GM23338 (cell line): ENCODE results near the gene KPNA5. TPM values are rescaled to one million over a fixed set of nuclear protein-coding genes. Genes with fewer than 3 reads are reported as not detected.
"Not testable (repeated sequence)": the region's sequence is repeated elsewhere in the genome, so short reads cannot be mapped to it uniquely, and the experiment has no call there.

Experiments used
- ATAC-seq: fragments of 200-7000 bp; cut with Tn5 transposase; 3 replicates; pipeline ENCODE4 v1.9.1; 2020
- DNase-seq: peaks from one replicate; pipeline ENCODE4 v3.0.0-alpha.2; 2015; ENCODE audit warnings: low spot score
- H2AFZ ChIP-seq: fragments of 200-600 bp; sonication (generic); 2 replicates; pipeline ENCODE4 v1.8.0; 2016; ENCODE audit warnings: antibody characterized with exemption, mild to moderate bottlenecking, moderate library complexity
- H3F3A ChIP-seq: fragments of 200-600 bp; sonication (generic); replicated peaks from 2 replicates; pipeline ENCODE4 v1.8.0; 2017; ENCODE audit warnings: antibody characterized with exemption, mixed run types, low read depth
- H3K27ac ChIP-seq: fragments of 200-600 bp; sonication (generic); 2 replicates; pipeline ENCODE4 v1.6.1; 2016; ENCODE audit warnings: low read depth
- H3K27me3 ChIP-seq: fragments of 200-600 bp; sonication (generic); 2 replicates; pipeline ENCODE4 v1.8.0; 2016; ENCODE audit warnings: mild to moderate bottlenecking, mixed run types, moderate library complexity; ENCODE audit not compliant: insufficient read depth
- H3K36me3 ChIP-seq: fragments of 200-600 bp; sonication (generic); 2 replicates; pipeline ENCODE4 v1.8.0; 2016; ENCODE audit warnings: mild to moderate bottlenecking; ENCODE audit not compliant: insufficient read depth
- H3K4me1 ChIP-seq: fragments of 200-600 bp; sonication (generic); 2 replicates; pipeline ENCODE4 v1.8.0; 2016; ENCODE audit warnings: mild to moderate bottlenecking, moderate library complexity; ENCODE audit not compliant: insufficient read depth
- H3K4me2 ChIP-seq: fragments of 200-600 bp; sonication (generic); 2 replicates; pipeline ENCODE4 v1.7.1; 2017; ENCODE audit warnings: mixed run types
- H3K4me3 ChIP-seq: fragments of 200-600 bp; sonication (generic); 2 replicates; pipeline ENCODE4 v1.6.1; 2016; ENCODE audit warnings: mixed run types
- H3K79me2 ChIP-seq: fragments of 200-600 bp; sonication (generic); replicated peaks from 2 replicates; pipeline ENCODE4 v1.8.0; 2017; ENCODE audit warnings: mild to moderate bottlenecking; ENCODE audit not compliant: insufficient read depth
- H3K9me2 ChIP-seq: fragments of 200-600 bp; sonication (generic); 2 replicates; pipeline ENCODE4 v1.8.0; 2017; ENCODE audit not compliant: insufficient read depth
- H4K20me1 ChIP-seq: fragments of 200-600 bp; sonication (generic); replicated peaks from 2 replicates; pipeline ENCODE4 v1.8.0; 2017; ENCODE audit warnings: mild to moderate bottlenecking; ENCODE audit not compliant: insufficient read depth
- H3K27ac Mint-ChIP-seq: 2 replicates; pipeline ENCODE4 v1.8.0; 2020; ENCODE audit warnings: inconsistent platforms, mild to moderate bottlenecking, moderate library complexity, mixed read lengths
- H3K27me3 Mint-ChIP-seq: 3 replicates; pipeline ENCODE4 v1.8.0; 2022; ENCODE audit warnings: low read depth, mild to moderate bottlenecking, moderate library complexity, mixed read lengths, inconsistent platforms; ENCODE audit not compliant: insufficient read depth, poor library complexity
- H3K36me3 Mint-ChIP-seq: 3 replicates; pipeline ENCODE4 v1.8.0; 2021; ENCODE audit warnings: low read depth, mild to moderate bottlenecking, inconsistent platforms, moderate library complexity, mixed read lengths
- H3K4me1 Mint-ChIP-seq: 3 replicates; pipeline ENCODE4 v1.8.0; 2020; ENCODE audit warnings: mild to moderate bottlenecking, inconsistent platforms, mixed read lengths
- H3K4me3 Mint-ChIP-seq: 3 replicates; pipeline ENCODE4 v1.8.0; 2021; ENCODE audit warnings: moderate library complexity, mild to moderate bottlenecking, inconsistent platforms, mixed read lengths
- H3K9me3 Mint-ChIP-seq: 3 replicates; pipeline ENCODE4 v1.8.0; 2020; ENCODE audit warnings: moderate library complexity, mild to moderate bottlenecking, inconsistent platforms, mixed read lengths
- CREB1 ChIP-seq: fragments of 250-450 bp; sonication (Bioruptor Pico); IDR thresholded peaks from 2 replicates; pipeline ENCODE4 v1.5.0; 2020; ENCODE audit warnings: low read depth, mild to moderate bottlenecking, moderate library complexity
- CTCF ChIP-seq, 2 experiments: fragments of 200-600 bp in 1 of 2; sonication (generic) in 1 of 2; conservative IDR thresholded peaks; 2 replicates each; pipeline versions ENCODE4 v1.5.1 to v1.6.1; 2016 to 2017; ENCODE audit warnings: antibody characterized with exemption in 2 of 2, low read depth in 2 of 2, mild to moderate bottlenecking in 2 of 2, moderate library complexity in 1 of 2
- ETS1 ChIP-seq: IDR thresholded peaks from 2 replicates; pipeline ENCODE4 v1.6.1; 2016; ENCODE audit warnings: antibody characterized with exemption
- EZH2 ChIP-seq: fragments of 200-600 bp; sonication (generic); IDR thresholded peaks from one replicate; pipeline ENCODE4 v1.8.0; 2017; ENCODE audit warnings: antibody characterized with exemption, mild to moderate bottlenecking, low read depth; ENCODE audit not compliant: unreplicated experiment
- JUNB ChIP-seq: IDR thresholded peaks from one replicate; pipeline ENCODE4 v1.6.1; 2016; ENCODE audit warnings: antibody characterized with exemption; ENCODE audit not compliant: unreplicated experiment
- NANOG ChIP-seq: IDR thresholded peaks from 2 replicates; pipeline ENCODE4 v1.6.1; 2016; ENCODE audit warnings: antibody characterized with exemption, borderline replicate concordance
- POLR2AphosphoS5 ChIP-seq: IDR thresholded peaks from 2 replicates; pipeline ENCODE4 v1.6.1; 2016; ENCODE audit warnings: antibody characterized with exemption, low read depth
- STAT1 ChIP-seq: IDR thresholded peaks from one replicate; pipeline ENCODE4 v1.6.1; 2016; ENCODE audit warnings: antibody characterized with exemption; ENCODE audit not compliant: unreplicated experiment
- ZNF114 ChIP-seq: fragments of 250-450 bp; sonication (Bioruptor Pico); IDR thresholded peaks from 2 replicates; pipeline ENCODE4 v1.5.0; 2020; ENCODE audit warnings: mild to moderate bottlenecking, moderate library complexity
- ZNF331 ChIP-seq: fragments of 250-450 bp; sonication (Bioruptor Pico); IDR thresholded peaks from 2 replicates; pipeline ENCODE4 v1.5.0; 2020; ENCODE audit warnings: low read depth, mild to moderate bottlenecking, moderate library complexity
- ZNF462 ChIP-seq: fragments of 250-450 bp; sonication (Bioruptor Pico); IDR thresholded peaks from 2 replicates; pipeline ENCODE4 v1.5.0; 2020; ENCODE audit warnings: mild to moderate bottlenecking, moderate library complexity
- polyA plus RNA-seq: library from polyadenylated mRNA; unstranded; fragments of >200 nt; fragmentation: Nextera tagmentation; extraction: Ambion mirVana; gene quantifications from 2 replicates; pipeline ENCODE4 v1.2.1, GENCODE V29; 2016
- total RNA-seq: library from RNA; depleted of rRNA; stranded (reverse); fragments of >200 nt; shearing (Covaris generic); gene quantifications from 2 replicates; pipeline ENCODE4 v1.2.3, GENCODE V29; 2014

The KPNA5 gene
- total and polyA plus RNA-seq, 2 experiments from 2014 or later = 6.9 to 16.3 TPM

- DNase-seq, H3K9me3 Mint-ChIP-seq, H3K27ac ChIP-seq, ATAC-seq, H3K4me1 ChIP-seq, H3K36me3 Mint-ChIP-seq, H3K4me2 ChIP-seq, H3K9me2 ChIP-seq, H2AFZ ChIP-seq, H3F3A ChIP-seq, H3K27me3 Mint-ChIP-seq, H3K4me3 Mint-ChIP-seq, H3K36me3 ChIP-seq, H3K27me3 ChIP-seq, H3K4me3 ChIP-seq, H3K27ac Mint-ChIP-seq: not testable (repeated sequence)
- Histone ChIP-seq H4K20me1 (peaks cover 12% of the 10 kb centered on the region; the same call in 1 of the 2 replicates), H3K79me2 (peaks cover 89% of the 10 kb centered on the region)
- peaks cover 15% of the 10 kb centered on the region; the same call in 2 of the 3 replicates for H3K4me1 Mint-ChIP-seq
- 0 out of 4 replicates have a peak, but pooled peaks of 1 of the 2 experiments have one; percentile 15 for TF ChIP-seq CTCF (conservative IDR thresholded peaks at IDR 0.05; ENCODE audit: low read depth in 2 of 2)
Measured at GRCh38 chr6:116664169-116664568, 16.8 kb upstream of the KPNA5 start.

- Mint-ChIP-seq H3K4me3 (no peak overlapping the region; the same call in 2 of the 3 replicates), H3K9me3 (no peaks in the 10 kb centered on the region), H3K4me1 (peaks cover 15% of the 10 kb centered on the region; the same call in 2 of the 3 replicates), H3K36me3 (no peaks in the 10 kb centered on the region), H3K27me3 (peaks cover 5% of the 10 kb centered on the region), H3K27ac (no peak overlapping the region)
- Histone ChIP-seq H3K4me1 (peaks cover 9% of the 10 kb centered on the region; the same call in 1 of the 2 replicates), H3K36me3 (no peaks in the 10 kb centered on the region), H4K20me1 (peaks cover 12% of the 10 kb centered on the region; the same call in 1 of the 2 replicates), H2AFZ (no peak overlapping the region), H3K27ac (no peak overlapping the region), H3K9me2 (peaks cover 4% of the 10 kb centered on the region; the same call in 1 of the 2 replicates), H3K4me2 (no peak overlapping the region), H3K4me3 (0 out of 2 replicates have a peak overlapping the region, but pooled peaks have one; percentile 13), H3F3A (no peaks in the 10 kb centered on the region), H3K27me3 (no peaks in the 10 kb centered on the region), H3K79me2 (peaks cover 79% of the 10 kb centered on the region)
- no peak for ATAC-seq
- no peak for DNase-seq
- TF ChIP-seq POLR2AphosphoS5 = no peak
- no peak for TF ChIP-seq JUNB
- TF ChIP-seq NANOG = no peak
- TF ChIP-seq ETS1 = no peak
- no peak for TF ChIP-seq ZNF114 (CRISPR knock-in tag)
- no peak for TF ChIP-seq CREB1
- TF ChIP-seq CTCF (conservative IDR thresholded peaks at IDR 0.05; ENCODE audit: low read depth in 2 of 2) = no peak
- TF ChIP-seq EZH2 = no peak
- TF ChIP-seq ZNF331 (CRISPR knock-in tag) = no peak
- no peak for TF ChIP-seq STAT1
- TF ChIP-seq ZNF462 (CRISPR knock-in tag) = no peak
Measured at GRCh38 chr6:116665464-116665863, 15.5 kb upstream of the KPNA5 start.
